Keratinocyte (primary cell): ENCODE data around the gene TGIF1. TPM values are rescaled to one million over a fixed set of nuclear protein-coding genes. Genes with fewer than 3 reads are reported as not detected.

Source experiments
- DNase-seq: peaks from one replicate; pipeline ENCODE4 v3.0.0-alpha.2; 2011; ENCODE audit warnings: low read depth, missing footprints, low spot score
- FAIRE-seq: peaks from 2 replicates; lab custom pipeline; 2011; peaks lifted over from hg19 to GRCh38; lab: Jason Lieb, UNC
- H2AFZ ChIP-seq: 2 replicates; pipeline ENCODE4 v1.6.0; 2012; ENCODE audit warnings: low read length, control low read depth, inconsistent platforms; ENCODE audit not compliant: control insufficient read depth
- H3K27ac ChIP-seq: 2 replicates; pipeline ENCODE4 v1.5.1; 2011; ENCODE audit warnings: low read length; ENCODE audit not compliant: control insufficient read depth, insufficient read depth
- H3K27me3 ChIP-seq: 3 replicates; pipeline ENCODE4 v1.6.0; 2011; ENCODE audit warnings: low read length; ENCODE audit not compliant: control insufficient read depth, insufficient read depth; ENCODE audit errors: extremely low read depth
- H3K36me3 ChIP-seq, 2 experiments: 2 replicates in 1 of 2; 3 replicates in 1 of 2; pipeline ENCODE4 v1.5.1; 2011; ENCODE audit warnings: low read length in 2 of 2, mild to moderate bottlenecking in 1 of 2; ENCODE audit not compliant: control insufficient read depth in 2 of 2, insufficient read depth in 2 of 2; ENCODE audit errors: extremely low read depth in 1 of 2
- H3K4me1 ChIP-seq: 3 replicates; pipeline ENCODE4 v1.5.1; 2011; ENCODE audit warnings: low read length; ENCODE audit not compliant: control insufficient read depth, insufficient read depth; ENCODE audit errors: extremely low read depth
- H3K4me2 ChIP-seq: 3 replicates; pipeline ENCODE4 v1.6.0; 2011; ENCODE audit warnings: low read depth, low read length; ENCODE audit not compliant: control insufficient read depth, insufficient read depth; ENCODE audit errors: extremely low read depth
- H3K4me3 ChIP-seq, 3 experiments: fragments of 200-600 bp in 1 of 3; sonication (generic) in 1 of 3; 2 replicates in 2 of 3; 3 replicates in 1 of 3; pipeline ENCODE4 v1.5.1; 2011 to 2016; ENCODE audit warnings: low read length in 3 of 3, mild to moderate bottlenecking in 3 of 3, control low read depth in 2 of 3, inconsistent platforms in 1 of 3, low read depth in 1 of 3, mixed read lengths in 1 of 3, mixed run types in 1 of 3, moderate library complexity in 1 of 3; ENCODE audit not compliant: control insufficient read depth in 2 of 3, insufficient read depth in 2 of 3; ENCODE audit errors: extremely low read depth in 1 of 3
- H3K79me2 ChIP-seq: 2 replicates; pipeline ENCODE4 v1.6.0; 2012; ENCODE audit warnings: low read length; ENCODE audit not compliant: control insufficient read depth, insufficient read depth
- H3K9ac ChIP-seq: 3 replicates; pipeline ENCODE4 v1.6.0; 2011; ENCODE audit warnings: low read length; ENCODE audit not compliant: control insufficient read depth, insufficient read depth; ENCODE audit errors: extremely low read depth
- H3K9me1 ChIP-seq: 3 replicates; pipeline ENCODE4 v1.6.0; 2011; ENCODE audit warnings: low read length; ENCODE audit not compliant: control insufficient read depth, insufficient read depth; ENCODE audit errors: extremely low read depth
- H3K9me3 ChIP-seq: 2 replicates; pipeline ENCODE4 v1.5.1; 2012; ENCODE audit warnings: low read depth, low read length; ENCODE audit not compliant: control insufficient read depth
- H4K20me1 ChIP-seq: 3 replicates; pipeline ENCODE4 v1.6.0; 2011; ENCODE audit warnings: low read length; ENCODE audit not compliant: control insufficient read depth, insufficient read depth; ENCODE audit errors: extremely low read depth
- EZH2 ChIP-seq: IDR thresholded peaks from one replicate; pipeline ENCODE4 v1.6.1; 2012; ENCODE audit warnings: inconsistent platforms, mild to moderate bottlenecking, low read length, moderate library complexity
- dilution Hi-C: fragments of 300-500 bp; cut with MboI; formaldehyde crosslinking; loops from one replicate; pipeline ENCODE4 v1.7.0; 2020; ENCODE audit warnings: low sequenced_read_pairs; ENCODE audit not compliant: extremely low pct_ligation_motif_present
- polyA plus RNA-seq, 5 experiments: library from polyadenylated mRNA; depleted of rRNA in 3 of 5; stranded (reverse) in 3 of 5; stranded (forward) in 1 of 5; unstranded in 1 of 5; fragments of >200 nt; gene quantifications; 1 replicate in 1 of 5; 2 replicates in 3 of 5; 3 replicates in 1 of 5; pipeline versions ENCODE4 v1.2.1 to v1.2.3, GENCODE V29; 2011 to 2012; ENCODE audit warnings: missing spikeins in 2 of 5, low read depth in 1 of 5, low replicate concordance in 1 of 5
- TF ChIP-seq, protein P1 (sequence below), 3 experiments: IDR thresholded peaks in 1 of 3; conservative IDR thresholded peaks in 1 of 3; optimal IDR thresholded peaks in 1 of 3; 2 replicates in 2 of 3; 3 replicates in 1 of 3; pipeline versions ENCODE3 to v1.5.1; 2011; ENCODE audit warnings: low read length in 3 of 3, mild to moderate bottlenecking in 3 of 3, moderate library complexity in 2 of 3, control low read depth in 1 of 3, inconsistent platforms in 1 of 3; ENCODE audit not compliant: insufficient read depth in 2 of 3; ENCODE audit errors: extremely low read depth in 1 of 3

The TGIF1 gene
- polyA plus RNA-seq, 1 donor (not counting 4 experiments of a cell fraction or from before 2014, with no cell fraction given), result 115 TPM

- no peaks in the 10 kb centered on the region for H4K20me1 ChIP-seq
- no peaks in the 10 kb centered on the region for H3K9me3 ChIP-seq
- no peak overlapping the region for H3K4me2 ChIP-seq
These were observed 15.3 kb upstream of the TGIF1 start for GRCh38 chr18:3434685-3435084.

DNA sequence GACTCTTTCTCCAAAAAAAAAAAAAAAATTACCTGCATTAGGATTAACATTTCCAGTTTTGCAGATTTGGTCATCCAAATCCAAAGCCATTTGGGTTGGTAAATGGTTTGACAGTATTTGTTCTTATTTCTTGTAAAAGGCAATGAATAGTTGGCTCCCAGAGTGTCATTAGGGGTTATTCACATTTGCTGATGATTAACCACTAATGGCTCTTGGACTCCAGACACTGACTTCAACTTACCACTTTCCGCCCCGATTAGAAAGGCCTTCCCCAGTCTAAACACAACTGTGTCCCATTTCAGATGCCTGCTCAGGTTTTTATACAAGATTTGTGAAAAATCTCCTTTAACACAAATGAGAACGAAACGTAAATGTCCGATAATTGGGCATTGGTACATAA lies 9.6 kb upstream of the TGIF1 start:
- Histone ChIP-seq H4K20me1 (no peaks in the 10 kb centered on the region), H3K4me2 (no peak overlapping the region), H3K9ac (no peak overlapping the region), H2AFZ (no peak overlapping the region), H3K27me3 (no peaks in the 10 kb centered on the region), H3K4me1 (no peaks in the 10 kb centered on the region), H3K4me3 (no peak overlapping the region), H3K27ac (no peak overlapping the region), H3K9me1 (no peaks in the 10 kb centered on the region), H3K9me3 (no peaks in the 10 kb centered on the region), H3K79me2 (no peaks in the 10 kb centered on the region), H3K36me3 (no peaks in the 10 kb centered on the region)
- dilution Hi-C loops, result no loop called here
- no peak for DNase-seq
- TF ChIP-seq, protein P1, sequence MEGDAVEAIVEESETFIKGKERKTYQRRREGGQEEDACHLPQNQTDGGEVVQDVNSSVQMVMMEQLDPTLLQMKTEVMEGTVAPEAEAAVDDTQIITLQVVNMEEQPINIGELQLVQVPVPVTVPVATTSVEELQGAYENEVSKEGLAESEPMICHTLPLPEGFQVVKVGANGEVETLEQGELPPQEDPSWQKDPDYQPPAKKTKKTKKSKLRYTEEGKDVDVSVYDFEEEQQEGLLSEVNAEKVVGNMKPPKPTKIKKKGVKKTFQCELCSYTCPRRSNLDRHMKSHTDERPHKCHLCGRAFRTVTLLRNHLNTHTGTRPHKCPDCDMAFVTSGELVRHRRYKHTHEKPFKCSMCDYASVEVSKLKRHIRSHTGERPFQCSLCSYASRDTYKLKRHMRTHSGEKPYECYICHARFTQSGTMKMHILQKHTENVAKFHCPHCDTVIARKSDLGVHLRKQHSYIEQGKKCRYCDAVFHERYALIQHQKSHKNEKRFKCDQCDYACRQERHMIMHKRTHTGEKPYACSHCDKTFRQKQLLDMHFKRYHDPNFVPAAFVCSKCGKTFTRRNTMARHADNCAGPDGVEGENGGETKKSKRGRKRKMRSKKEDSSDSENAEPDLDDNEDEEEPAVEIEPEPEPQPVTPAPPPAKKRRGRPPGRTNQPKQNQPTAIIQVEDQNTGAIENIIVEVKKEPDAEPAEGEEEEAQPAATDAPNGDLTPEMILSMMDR (optimal IDR thresholded peaks at IDR 0.05 in 1 of 3, IDR thresholded peaks at IDR 0.05 in 1 of 3, conservative IDR thresholded peaks at IDR 0.05 in 1 of 3; ENCODE audit: extremely low read depth in 1 of 3, insufficient read depth in 2 of 3, low read length in 3 of 3), result no peak
- no peak for TF ChIP-seq EZH2
- no peak for FAIRE-seq

More at GRCh38 chr18:3434685-3435084, 15.3 kb upstream of the TGIF1 start:
- no peaks in the 10 kb centered on the region for H3K79me2 ChIP-seq
- no peaks in the 10 kb centered on the region for H3K9me1 ChIP-seq
- no peak overlapping the region for H2AFZ ChIP-seq
- H3K9ac ChIP-seq, result no peak overlapping the region
- H3K4me1 ChIP-seq, result no peaks in the 10 kb centered on the region
- H3K4me3 ChIP-seq, result no peak overlapping the region
- FAIRE-seq (no peak), DNase-seq (no peak)
- TF ChIP-seq EZH2, result no peak
- TF ChIP-seq, protein P1 (optimal IDR thresholded peaks at IDR 0.05 in 1 of 3, IDR thresholded peaks at IDR 0.05 in 1 of 3, conservative IDR thresholded peaks at IDR 0.05 in 1 of 3; ENCODE audit: extremely low read depth in 1 of 3, insufficient read depth in 2 of 3, low read length in 3 of 3), result no peak
- no peaks in the 10 kb centered on the region for H3K36me3 ChIP-seq
- dilution Hi-C loops, result no loop called here
- H3K27ac ChIP-seq, result no peak overlapping the region
- H3K27me3 ChIP-seq, result no peaks in the 10 kb centered on the region
